Type B pancreatic cell (in vitro differentiated cells): ENCODE results near the gene FJX1. TPM values are rescaled to one million over a fixed set of nuclear protein-coding genes. Genes with fewer than 3 reads are reported as not detected.

ENCODE experiments used
- DNase-seq: peaks from one replicate; pipeline ENCODE4 v3.0.0; 2021; ENCODE audit warnings: mixed read lengths; ENCODE audit not compliant: unreplicated experiment; ENCODE audit errors: extremely low spot score
- H3K27ac Mint-ChIP-seq: 2 replicates; pipeline ENCODE4 v1.8.0; 2021; ENCODE audit warnings: mild to moderate bottlenecking, mixed read lengths
- H3K27me3 Mint-ChIP-seq: 2 replicates; pipeline ENCODE4 v1.8.0; 2021; ENCODE audit warnings: mixed read lengths
- H3K36me3 Mint-ChIP-seq: 2 replicates; pipeline ENCODE4 v1.8.0; 2021; ENCODE audit warnings: mixed read lengths
- H3K4me1 Mint-ChIP-seq: one replicate; pipeline ENCODE4 v1.8.0; 2021; ENCODE audit warnings: mixed read lengths; ENCODE audit not compliant: unreplicated experiment
- H3K4me3 Mint-ChIP-seq: 2 replicates; pipeline ENCODE4 v1.8.0; 2021; ENCODE audit warnings: mild to moderate bottlenecking, mixed read lengths
- H3K9me3 Mint-ChIP-seq: 2 replicates; pipeline ENCODE4 v1.8.0; 2021; ENCODE audit warnings: mixed read lengths
- CTCF ChIP-seq: fragments of 200-600 bp; sonication (generic); conservative IDR thresholded peaks from 2 replicates; pipeline ENCODE4 v1.5.0; 2021; ENCODE audit warnings: antibody characterized with exemption, mild to moderate bottlenecking
- total RNA-seq: library from RNA; stranded (reverse); gene quantifications from 2 replicates; pipeline ENCODE4 v1.2.1, GENCODE V29; 2021; ENCODE audit warnings: low replicate concordance

Gene FJX1
- total RNA-seq, 1 donor from 2014 or later: 38.8 TPM

GRCh38 chr11:35655856-35656255, 37.6 kb downstream of the FJX1 start:
- Mint-ChIP-seq H3K27ac (no peak overlapping the region), H3K4me3 (no peak overlapping the region), H3K9me3 (no peaks in the 10 kb centered on the region), H3K36me3 (no peaks in the 10 kb centered on the region), H3K4me1 (peaks cover 13% of the 10 kb centered on the region), H3K27me3 (peaks cover 17% of the 10 kb centered on the region)
- no peak for DNase-seq
- TF ChIP-seq CTCF: no peak

DNA sequence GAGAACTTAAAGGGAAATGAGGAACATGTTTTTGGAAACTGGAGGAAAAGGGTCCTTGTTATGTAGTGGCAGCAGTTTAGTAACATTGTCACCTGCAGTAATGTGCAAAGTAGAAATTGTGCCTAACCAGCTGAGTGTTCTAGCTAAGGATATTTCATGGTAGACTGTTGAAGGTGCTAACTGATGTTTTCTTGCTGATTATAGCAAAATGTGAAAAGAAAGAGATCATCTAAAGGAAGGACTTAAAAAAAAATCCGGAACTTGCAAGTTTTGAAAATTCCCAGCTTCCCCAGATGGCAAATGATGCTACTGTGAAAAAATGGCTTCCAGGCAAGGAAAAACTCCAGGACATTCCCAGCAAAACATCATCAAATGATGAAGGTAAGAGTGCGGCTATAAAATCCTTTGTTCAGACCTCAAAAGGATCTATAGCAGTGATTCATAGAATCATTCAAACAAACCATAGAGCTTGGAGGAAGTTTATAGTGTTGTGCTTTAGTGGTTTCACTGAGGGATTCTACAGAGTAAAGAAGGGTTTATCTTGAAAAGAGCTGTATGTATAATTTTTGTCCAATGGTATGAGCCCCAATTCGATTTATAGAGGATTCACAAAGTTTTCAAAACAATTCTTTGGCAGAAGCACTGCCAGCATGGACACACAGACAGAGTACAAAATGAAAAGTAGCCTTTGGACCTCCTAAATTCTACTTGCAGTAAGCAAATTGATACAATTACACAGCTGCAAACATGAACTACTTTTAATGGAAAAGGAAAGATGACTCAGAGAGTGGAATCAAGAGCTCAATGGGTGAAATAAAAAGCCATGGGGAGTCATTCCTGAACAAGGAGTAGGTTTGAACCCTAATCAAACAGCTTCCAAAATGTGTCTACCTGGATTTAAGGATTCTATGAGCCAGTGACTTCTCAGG, 40.0 kb downstream of the FJX1 start:
- Mint-ChIP-seq H3K4me1 (peaks cover 31% of the 10 kb centered on the region), H3K27me3 (peaks cover 21% of the 10 kb centered on the region), H3K9me3 (no peaks in the 10 kb centered on the region), H3K27ac (no peak overlapping the region), H3K4me3 (no peak overlapping the region), H3K36me3 (peaks cover 8% of the 10 kb centered on the region)
- no peak for TF ChIP-seq CTCF
- DNase-seq: no peak

DNA sequence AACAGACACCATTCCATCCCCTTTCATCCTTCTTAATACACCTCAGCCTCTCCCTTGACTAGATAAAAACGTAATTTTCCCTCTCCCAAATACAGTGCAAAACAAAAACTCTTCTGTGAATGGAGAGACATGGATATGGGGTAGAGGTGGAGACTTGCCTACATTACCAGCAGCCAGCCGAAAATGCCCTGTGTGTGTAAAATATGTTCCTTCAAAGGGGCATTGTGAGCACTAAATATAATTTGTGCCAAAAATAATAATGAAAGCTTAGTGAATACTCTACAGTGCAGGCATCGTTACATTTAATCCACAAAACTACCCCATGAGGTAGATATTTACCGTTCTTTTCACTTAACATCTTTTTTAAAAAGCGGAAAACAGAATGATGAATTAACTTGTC, 43.3 kb downstream of the FJX1 start:
- Mint-ChIP-seq H3K36me3 (peaks cover 34% of the 10 kb centered on the region), H3K27ac (peak overlapping the region; percentile 99), H3K4me1 (peaks cover 41% of the 10 kb centered on the region), H3K27me3 (peaks cover 13% of the 10 kb centered on the region), H3K4me3 (peak overlapping the region; percentile 96), H3K9me3 (peaks cover 22% of the 10 kb centered on the region)
- no peak for DNase-seq
- no peak for TF ChIP-seq CTCF

DNA sequence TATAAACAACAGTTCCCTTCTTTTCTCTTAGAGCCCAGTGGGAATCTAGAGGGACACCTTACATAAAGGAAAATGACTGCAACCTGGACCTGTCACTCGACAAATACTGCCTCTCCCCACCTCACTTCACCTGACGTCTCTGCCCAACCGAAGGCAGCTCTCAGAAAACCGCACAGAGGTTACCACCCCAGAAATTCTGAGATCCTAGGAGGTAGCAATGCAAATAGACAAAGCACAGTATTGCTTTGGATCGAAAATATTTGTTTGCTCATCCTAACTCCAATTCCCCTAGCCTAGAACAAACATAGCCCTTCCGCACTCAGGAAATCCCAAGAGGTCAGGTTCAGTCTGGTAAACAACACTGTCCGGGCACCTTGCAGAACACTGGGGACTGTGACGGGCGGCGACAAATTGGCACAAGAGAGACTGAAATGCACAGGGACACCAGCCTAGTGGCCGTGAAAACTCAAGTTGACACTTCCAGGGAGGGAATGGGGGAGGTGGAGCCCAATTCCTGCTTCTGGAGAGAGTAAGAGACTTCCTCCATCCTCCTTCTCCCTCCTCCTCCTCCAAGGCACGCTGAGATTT, 43.9 kb downstream of the FJX1 start:
- peaks cover 13% of the 10 kb centered on the region for H3K27me3 Mint-ChIP-seq
- no peak for DNase-seq
- no peak for TF ChIP-seq CTCF
- peaks cover 41% of the 10 kb centered on the region for H3K4me1 Mint-ChIP-seq
- peaks cover 38% of the 10 kb centered on the region for H3K36me3 Mint-ChIP-seq
- peak overlapping the region; percentile 99 for H3K27ac Mint-ChIP-seq
- H3K9me3 Mint-ChIP-seq: peaks cover 22% of the 10 kb centered on the region
- H3K4me3 Mint-ChIP-seq: peak overlapping the region; percentile 96

- no peak for TF ChIP-seq CTCF
- peak; percentile 83 for DNase-seq
- Mint-ChIP-seq H3K36me3 (peaks cover 41% of the 10 kb centered on the region), H3K9me3 (peaks cover 22% of the 10 kb centered on the region), H3K4me3 (peak within 1 kb of the TSS; percentile 96), H3K27ac (peak within 1 kb of the TSS; percentile 99), H3K27me3 (peaks cover 11% of the 10 kb centered on the region), H3K4me1 (peaks cover 41% of the 10 kb centered on the region)
Observed at GRCh38 chr11:35662649-35663407, 44.6 kb downstream of the FJX1 start, which contains the start of gene TRIM44. Gene TRIM44 (plus strand): TSS chr11:35662775. CDS start chr11:35663112, 337 bp downstream.
